ENCODE measurements around the gene SLC8A1.

- no peak for TF ChIP-seq POLR2A (IDR thresholded peaks at IDR 0.05)
- TF ChIP-seq POLR2AphosphoS5 (IDR thresholded peaks at IDR 0.05), result no peak
Measured at GRCh38 chr2:40374543-40375240, 77.2 kb downstream of the SLC8A1 start.
